Fibroblast of villous mesenchyme (primary cell): ENCODE data around the gene INSR. TPM values are rescaled to one million over a fixed set of nuclear protein-coding genes. Genes with fewer than 3 reads are reported as not detected.
A peak's percentile ranks its signal among the peaks of the same experiment; 100 is the strongest.

Experiments
- DNase-seq: peaks from one replicate; pipeline ENCODE4 v3.0.0-alpha.2; 2010; ENCODE audit warnings: low read depth
- H3K4me3 ChIP-seq: 2 replicates; pipeline ENCODE4 v1.5.1; 2011; ENCODE audit warnings: low read depth, mild to moderate bottlenecking, low read length
- CTCF ChIP-seq: IDR thresholded peaks from 2 replicates; pipeline ENCODE4 v1.5.1; 2012; ENCODE audit warnings: low read depth, mild to moderate bottlenecking, low read length; ENCODE audit not compliant: insufficient read depth
- total RNA-seq: library from RNA; depleted of rRNA; stranded (reverse); fragments of >200 nt; gene quantifications from 2 replicates; pipeline ENCODE4 v1.2.3, GENCODE V29; 2012

The INSR gene
- total RNA-seq, 1 donor = 3.0 TPM

- no peak overlapping the region for H3K4me3 ChIP-seq
- no peak for TF ChIP-seq CTCF
- no peak for DNase-seq
Observed at GRCh38 chr19:7115721-7116120, 178.5 kb downstream of the INSR start.

GRCh38 chr19:7113233-7113632, 181.0 kb downstream of the INSR start:
- DNase-seq = no peak
- no peak for TF ChIP-seq CTCF
- no peak overlapping the region for H3K4me3 ChIP-seq

- H3K4me3 ChIP-seq = no peak overlapping the region
- TF ChIP-seq CTCF = no peak
- DNase-seq = no peak
Observed at GRCh38 chr19:7112675-7113074, 181.5 kb downstream of the INSR start.

GRCh38 chr19:7109678-7110289, 184.4 kb downstream of the INSR start:
- DNase-seq = peak; percentile 19
- no peak overlapping the region for H3K4me3 ChIP-seq
- no peak for TF ChIP-seq CTCF

GRCh38 chr19:7106711-7107657, 187.2 kb downstream of the INSR start:
- no peak overlapping the region for H3K4me3 ChIP-seq
- no peak for TF ChIP-seq CTCF
- no peak for DNase-seq

- DNase-seq = no peak
- no peak for TF ChIP-seq CTCF
- H3K4me3 ChIP-seq = no peak overlapping the region
Observed at GRCh38 chr19:7104747-7105447, 189.3 kb downstream of the INSR start.
